ENCODE data around the gene ANGPTL2. TPM values are rescaled to one million over a fixed set of nuclear protein-coding genes. Genes with fewer than 3 reads are reported as not detected.
A peak's percentile ranks its signal among the peaks of the same experiment; 100 is the strongest.

ANGPTL2 gene
- total and polyA plus RNA-seq, 2 experiments from 2014 or later, result 18.0 to 25.6 TPM

DNA sequence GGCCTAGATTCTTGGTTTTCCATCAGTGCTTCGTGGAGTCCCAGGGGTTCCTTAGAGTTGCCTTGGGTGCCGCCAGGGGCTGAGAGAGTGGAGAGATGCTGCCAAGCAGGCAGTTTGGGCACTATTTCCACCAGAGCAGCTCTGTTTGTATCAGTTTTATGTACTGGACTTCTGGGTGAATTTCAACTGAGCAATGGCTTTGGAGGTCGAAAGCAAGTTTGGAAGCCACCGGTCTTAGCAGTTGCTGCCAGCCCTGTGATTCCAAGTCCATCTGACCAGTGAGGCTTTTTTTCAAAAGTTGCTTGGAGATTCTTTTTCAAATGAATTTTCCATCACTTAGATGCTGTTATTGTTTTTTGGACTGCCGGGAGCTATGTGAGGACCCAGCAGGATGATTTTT lies 68.5 kb downstream of the ANGPTL2 start:
- no peak overlapping the region for H3K4me2 ChIP-seq
- DNase-seq (ENCODE audit: low spot score), result no peak
- H3K9me2 ChIP-seq (replicated peaks; ENCODE audit: insufficient read depth), result no peaks in the 10 kb centered on the region
- H4K20me1 ChIP-seq (ENCODE audit: insufficient read depth, poor library complexity, severe bottlenecking), result no peaks in the 10 kb centered on the region
- H3K36me3 ChIP-seq (replicated peaks; ENCODE audit: insufficient read depth, low read depth), result no peaks in the 10 kb centered on the region
- H3K27ac ChIP-seq, result peak overlapping the region; percentile 21
- no peak overlapping the region for H3K4me3 ChIP-seq
- no peaks in the 10 kb centered on the region for H3K9me3 ChIP-seq (ENCODE audit: low read depth)
- peaks cover 6% of the 10 kb centered on the region for H3K4me1 ChIP-seq (ENCODE audit: insufficient read depth)
- no peaks in the 10 kb centered on the region for H3K79me2 ChIP-seq
- no peak overlapping the region for H2AFZ ChIP-seq
- H3K27me3 ChIP-seq, result no peaks in the 10 kb centered on the region
- 96% methylated on average over 5 of the region's 5 CpGs for WGBS (ENCODE audit: low lambda C conversion rate, missing lambda C conversion rate)
- TF ChIP-seq, protein P1, sequence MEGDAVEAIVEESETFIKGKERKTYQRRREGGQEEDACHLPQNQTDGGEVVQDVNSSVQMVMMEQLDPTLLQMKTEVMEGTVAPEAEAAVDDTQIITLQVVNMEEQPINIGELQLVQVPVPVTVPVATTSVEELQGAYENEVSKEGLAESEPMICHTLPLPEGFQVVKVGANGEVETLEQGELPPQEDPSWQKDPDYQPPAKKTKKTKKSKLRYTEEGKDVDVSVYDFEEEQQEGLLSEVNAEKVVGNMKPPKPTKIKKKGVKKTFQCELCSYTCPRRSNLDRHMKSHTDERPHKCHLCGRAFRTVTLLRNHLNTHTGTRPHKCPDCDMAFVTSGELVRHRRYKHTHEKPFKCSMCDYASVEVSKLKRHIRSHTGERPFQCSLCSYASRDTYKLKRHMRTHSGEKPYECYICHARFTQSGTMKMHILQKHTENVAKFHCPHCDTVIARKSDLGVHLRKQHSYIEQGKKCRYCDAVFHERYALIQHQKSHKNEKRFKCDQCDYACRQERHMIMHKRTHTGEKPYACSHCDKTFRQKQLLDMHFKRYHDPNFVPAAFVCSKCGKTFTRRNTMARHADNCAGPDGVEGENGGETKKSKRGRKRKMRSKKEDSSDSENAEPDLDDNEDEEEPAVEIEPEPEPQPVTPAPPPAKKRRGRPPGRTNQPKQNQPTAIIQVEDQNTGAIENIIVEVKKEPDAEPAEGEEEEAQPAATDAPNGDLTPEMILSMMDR (IDR thresholded peaks at IDR 0.05; ENCODE audit: poor library complexity), result no peak
- no peak for TF ChIP-seq EZH2 (IDR thresholded peaks at IDR 0.05; ENCODE audit: borderline replicate concordance)
- TF ChIP-seq EZH2phosphoT487 (IDR thresholded peaks at IDR 0.05; ENCODE audit: low read depth, severe bottlenecking, unreplicated experiment), result no peak

DNA sequence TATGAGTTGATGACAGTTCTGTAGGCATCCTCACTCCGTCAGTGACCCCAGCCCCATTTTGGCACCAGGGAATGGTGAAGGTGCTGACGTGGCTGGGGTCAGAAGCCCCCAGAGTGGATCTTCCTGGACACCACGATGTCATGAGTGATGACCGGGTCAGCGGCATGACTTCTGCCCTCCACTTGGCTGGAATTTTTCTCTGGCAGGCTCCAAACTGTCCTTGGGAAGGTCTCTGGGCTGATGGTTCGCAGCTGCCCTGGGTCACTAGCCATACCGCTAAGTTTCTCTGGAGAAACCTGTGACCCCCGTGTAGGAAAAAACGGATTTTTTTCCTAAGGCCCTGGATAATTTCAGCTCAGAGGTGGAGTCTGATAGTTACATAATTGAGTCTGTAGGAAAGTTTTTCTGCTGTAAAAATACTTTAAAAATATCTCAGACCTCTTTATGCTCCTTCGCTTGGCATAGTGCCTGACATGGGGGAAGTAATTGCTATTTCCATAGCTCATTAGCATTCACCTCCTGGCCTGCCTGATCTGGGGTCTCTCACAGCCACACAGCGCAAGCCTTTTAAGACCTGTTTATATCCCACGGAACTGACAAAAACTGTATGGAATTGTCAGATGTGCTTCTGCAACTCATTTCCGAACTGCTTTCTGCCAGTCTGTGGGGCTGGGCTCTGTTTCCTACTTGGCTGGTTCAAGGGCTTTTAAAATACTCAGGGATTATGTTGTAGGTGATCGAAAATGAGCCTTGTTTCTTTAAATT lies 69.2 kb downstream of the ANGPTL2 start:
- peak overlapping the region; percentile 21 for H3K27ac ChIP-seq
- no peak overlapping the region for H2AFZ ChIP-seq
- 66% methylated on average over 14 of the region's 14 CpGs for WGBS (ENCODE audit: low lambda C conversion rate, missing lambda C conversion rate)
- no peaks in the 10 kb centered on the region for H4K20me1 ChIP-seq (ENCODE audit: insufficient read depth, poor library complexity, severe bottlenecking)
- no peak overlapping the region for H3K4me3 ChIP-seq
- TF ChIP-seq EZH2phosphoT487 (IDR thresholded peaks at IDR 0.05; ENCODE audit: low read depth, severe bottlenecking, unreplicated experiment), result no peak
- TF ChIP-seq, protein P1 (IDR thresholded peaks at IDR 0.05; ENCODE audit: poor library complexity), result no peak
- no peak for TF ChIP-seq EZH2 (IDR thresholded peaks at IDR 0.05; ENCODE audit: borderline replicate concordance)
- no peaks in the 10 kb centered on the region for H3K79me2 ChIP-seq
- H3K36me3 ChIP-seq (replicated peaks; ENCODE audit: insufficient read depth, low read depth), result no peaks in the 10 kb centered on the region
- H3K4me2 ChIP-seq, result no peak overlapping the region
- no peaks in the 10 kb centered on the region for H3K9me2 ChIP-seq (replicated peaks; ENCODE audit: insufficient read depth)
- peaks cover 6% of the 10 kb centered on the region for H3K4me1 ChIP-seq (ENCODE audit: insufficient read depth)
- no peaks in the 10 kb centered on the region for H3K9me3 ChIP-seq (ENCODE audit: low read depth)
- DNase-seq (ENCODE audit: low spot score), result no peak
- no peaks in the 10 kb centered on the region for H3K27me3 ChIP-seq

DNA sequence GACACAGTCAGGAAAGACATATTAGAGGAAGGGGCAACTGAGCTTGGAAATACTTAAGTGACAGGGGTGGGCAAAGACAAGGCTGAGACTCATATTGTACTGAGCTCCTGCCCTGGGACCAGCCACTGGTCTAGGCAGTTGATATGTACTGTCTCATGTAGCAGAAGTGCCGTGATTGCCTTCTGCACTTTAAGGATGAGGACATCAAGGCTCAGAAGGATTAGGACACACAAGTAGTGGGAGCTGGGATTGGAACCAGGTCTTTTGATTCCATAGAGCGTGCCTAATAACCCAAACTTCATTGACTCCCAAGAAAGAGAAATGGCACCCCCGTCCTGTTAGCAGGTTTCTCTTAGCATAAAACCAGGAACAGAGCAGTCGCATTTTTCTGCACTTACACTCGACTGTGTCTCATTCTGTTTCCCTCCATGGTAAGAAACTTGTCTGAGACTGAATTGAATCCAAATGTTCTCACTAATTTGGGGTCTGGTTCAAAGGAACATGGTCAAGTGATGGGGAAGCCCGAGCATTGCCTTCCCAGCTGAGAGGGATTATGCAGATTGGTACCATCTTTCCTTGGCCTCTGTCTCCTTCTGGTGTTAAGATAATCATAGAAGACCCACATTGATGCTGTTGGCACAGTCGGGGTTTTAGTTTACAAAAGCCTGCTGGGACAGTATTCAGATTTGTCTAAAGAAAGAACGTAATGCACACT lies 70.4 kb downstream of the ANGPTL2 start:
- Histone ChIP-seq H4K20me1 (ENCODE audit: insufficient read depth, poor library complexity, severe bottlenecking) (no peaks in the 10 kb centered on the region), H3K4me3 (no peak overlapping the region), H3K9me3 (ENCODE audit: low read depth) (no peaks in the 10 kb centered on the region), H3K4me1 (ENCODE audit: insufficient read depth) (peaks cover 6% of the 10 kb centered on the region), H3K36me3 (replicated peaks; ENCODE audit: insufficient read depth, low read depth) (no peaks in the 10 kb centered on the region), H3K27me3 (no peaks in the 10 kb centered on the region), H3K4me2 (no peak overlapping the region), H2AFZ (no peak overlapping the region), H3K9me2 (replicated peaks; ENCODE audit: insufficient read depth) (no peaks in the 10 kb centered on the region), H3K27ac (no peak overlapping the region), H3K79me2 (no peaks in the 10 kb centered on the region)
- WGBS (ENCODE audit: low lambda C conversion rate, missing lambda C conversion rate), result 80% methylated on average over 8 of the region's 8 CpGs
- TF ChIP-seq, protein P1 (IDR thresholded peaks at IDR 0.05; ENCODE audit: poor library complexity), result no peak
- TF ChIP-seq EZH2phosphoT487 (IDR thresholded peaks at IDR 0.05; ENCODE audit: low read depth, severe bottlenecking, unreplicated experiment), result no peak
- no peak for TF ChIP-seq EZH2 (IDR thresholded peaks at IDR 0.05; ENCODE audit: borderline replicate concordance)
- DNase-seq (ENCODE audit: low spot score), result no peak
